ENCODE data around the gene INTS4. TPM values are rescaled to one million over a fixed set of nuclear protein-coding genes. Genes with fewer than 3 reads are reported as not detected.

Gene INTS4
- total RNA-seq, 6 experiments from 2014 or later = 23.8 to 30.1 (median 28.3) TPM

DNA sequence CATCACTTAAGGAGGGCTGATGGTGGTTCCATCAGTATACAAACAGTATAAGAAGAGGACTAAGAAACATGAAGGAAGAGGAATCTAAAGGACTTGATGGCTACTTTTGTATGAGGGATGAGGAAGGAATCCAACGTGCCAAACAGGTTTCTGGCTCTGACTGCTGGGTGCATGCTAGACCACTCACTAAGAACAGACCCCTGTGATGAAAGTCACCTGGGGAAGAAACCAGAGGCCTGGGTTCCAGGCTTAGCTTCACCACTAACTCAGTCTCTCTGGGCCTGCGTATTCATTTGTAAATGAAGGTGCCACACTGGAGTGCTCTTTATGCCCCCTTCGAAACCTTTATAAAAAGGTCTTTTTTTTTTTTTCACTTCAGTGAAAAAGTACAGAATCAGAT lies 118.4 kb downstream of the INTS4 start:
- H3K4me1 Mint-ChIP-seq (ENCODE audit: low read depth) = peaks cover 33% of the 10 kb centered on the region
- H3K27ac Mint-ChIP-seq = no peak overlapping the region
- H3K36me3 Mint-ChIP-seq (ENCODE audit: low read depth) = peaks cover 20% of the 10 kb centered on the region; the same call in 1 of the 2 replicates

DNA sequence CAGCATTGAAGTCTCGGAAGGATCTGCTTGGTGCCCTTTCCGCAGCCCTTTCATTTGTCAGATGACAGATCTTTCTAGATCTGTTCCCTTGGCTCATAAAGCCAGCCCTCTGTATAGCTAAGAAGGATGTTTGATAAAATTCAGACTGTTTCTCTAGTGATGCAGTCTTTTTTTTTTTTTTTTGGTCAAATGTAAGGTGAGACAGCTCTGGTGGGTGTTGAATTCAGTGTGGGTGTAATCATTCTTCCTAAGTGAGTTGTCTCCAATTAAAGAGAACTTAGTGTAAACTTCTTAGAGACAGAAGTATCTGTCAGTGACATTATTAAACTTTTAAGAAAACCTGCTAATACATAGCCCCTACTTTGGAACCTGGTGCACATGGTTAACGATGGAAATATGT lies 120.3 kb downstream of the INTS4 start:
- H3K27me3 Mint-ChIP-seq (ENCODE audit: insufficient read depth) = no peaks in the 10 kb centered on the region
- DNase-seq = no peak
- H3K4me1 Mint-ChIP-seq (ENCODE audit: low read depth) = peaks cover 21% of the 10 kb centered on the region
- no peaks in the 10 kb centered on the region for H3K9me3 Mint-ChIP-seq
- TF ChIP-seq, protein P1, sequence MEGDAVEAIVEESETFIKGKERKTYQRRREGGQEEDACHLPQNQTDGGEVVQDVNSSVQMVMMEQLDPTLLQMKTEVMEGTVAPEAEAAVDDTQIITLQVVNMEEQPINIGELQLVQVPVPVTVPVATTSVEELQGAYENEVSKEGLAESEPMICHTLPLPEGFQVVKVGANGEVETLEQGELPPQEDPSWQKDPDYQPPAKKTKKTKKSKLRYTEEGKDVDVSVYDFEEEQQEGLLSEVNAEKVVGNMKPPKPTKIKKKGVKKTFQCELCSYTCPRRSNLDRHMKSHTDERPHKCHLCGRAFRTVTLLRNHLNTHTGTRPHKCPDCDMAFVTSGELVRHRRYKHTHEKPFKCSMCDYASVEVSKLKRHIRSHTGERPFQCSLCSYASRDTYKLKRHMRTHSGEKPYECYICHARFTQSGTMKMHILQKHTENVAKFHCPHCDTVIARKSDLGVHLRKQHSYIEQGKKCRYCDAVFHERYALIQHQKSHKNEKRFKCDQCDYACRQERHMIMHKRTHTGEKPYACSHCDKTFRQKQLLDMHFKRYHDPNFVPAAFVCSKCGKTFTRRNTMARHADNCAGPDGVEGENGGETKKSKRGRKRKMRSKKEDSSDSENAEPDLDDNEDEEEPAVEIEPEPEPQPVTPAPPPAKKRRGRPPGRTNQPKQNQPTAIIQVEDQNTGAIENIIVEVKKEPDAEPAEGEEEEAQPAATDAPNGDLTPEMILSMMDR (IDR thresholded peaks at IDR 0.05) = no peak
- no peak overlapping the region for H3K4me3 Mint-ChIP-seq
- no peak overlapping the region for H3K27ac Mint-ChIP-seq
- peaks cover 22% of the 10 kb centered on the region for H3K36me3 Mint-ChIP-seq (ENCODE audit: low read depth)

More for the DNA sequence above, 118.4 kb downstream of the INTS4 start:
- Mint-ChIP-seq H3K27me3 (ENCODE audit: insufficient read depth) (no peaks in the 10 kb centered on the region), H3K9me3 (no peaks in the 10 kb centered on the region), H3K4me3 (no peak overlapping the region)
- TF ChIP-seq, protein P1 (IDR thresholded peaks at IDR 0.05) = no peak
- DNase-seq = no peak

DNA sequence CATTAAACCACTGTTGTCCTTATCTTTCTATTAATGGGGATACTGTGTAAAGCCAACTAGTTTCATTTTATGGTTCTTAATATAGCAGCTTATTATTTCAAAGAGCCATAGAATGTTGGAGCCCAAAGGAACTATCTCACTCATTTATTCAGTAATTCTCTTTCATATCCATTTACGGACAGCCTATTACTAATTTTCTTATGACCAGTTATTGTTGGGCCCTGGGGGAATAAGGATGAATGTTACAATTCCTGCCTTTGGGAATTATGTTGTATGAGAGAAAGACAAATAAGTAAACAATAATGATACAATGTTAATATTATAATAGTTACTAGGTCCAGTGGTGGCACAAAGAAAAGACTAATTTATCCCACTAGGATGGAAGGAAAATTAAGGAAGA lies 121.1 kb downstream of the INTS4 start:
- H3K27ac Mint-ChIP-seq = no peak overlapping the region
- H3K27me3 Mint-ChIP-seq (ENCODE audit: insufficient read depth) = no peaks in the 10 kb centered on the region
- H3K4me1 Mint-ChIP-seq (ENCODE audit: low read depth) = peaks cover 12% of the 10 kb centered on the region
- peaks cover 23% of the 10 kb centered on the region for H3K36me3 Mint-ChIP-seq (ENCODE audit: low read depth)
- H3K9me3 Mint-ChIP-seq = no peaks in the 10 kb centered on the region
- DNase-seq = no peak
- TF ChIP-seq, protein P1 (IDR thresholded peaks at IDR 0.05) = no peak
- no peak overlapping the region for H3K4me3 Mint-ChIP-seq

DNA sequence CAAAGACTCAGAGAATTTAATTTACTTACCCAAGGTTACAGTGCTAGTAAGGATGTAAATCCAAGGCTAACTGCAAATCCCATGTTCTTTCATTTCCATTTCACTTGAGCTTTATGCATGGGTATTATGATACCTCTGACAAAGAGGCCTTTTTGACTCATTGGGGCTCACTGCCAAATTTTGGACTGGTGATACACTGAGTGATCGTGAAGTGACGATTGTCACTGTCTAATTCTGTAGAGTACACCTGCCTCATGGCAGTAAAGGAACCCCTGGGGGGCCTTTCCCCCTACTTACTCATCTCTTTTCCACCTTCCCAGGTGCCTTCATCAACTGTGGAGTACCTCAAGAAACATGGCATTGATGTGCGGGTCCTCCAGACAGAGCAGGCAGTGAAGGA lies 122.6 kb downstream of the INTS4 start:
- H3K36me3 Mint-ChIP-seq (ENCODE audit: low read depth) = peaks cover 23% of the 10 kb centered on the region
- TF ChIP-seq, protein P1 (IDR thresholded peaks at IDR 0.05) = no peak
- no peaks in the 10 kb centered on the region for H3K27me3 Mint-ChIP-seq (ENCODE audit: insufficient read depth)
- H3K4me3 Mint-ChIP-seq = no peak overlapping the region
- H3K27ac Mint-ChIP-seq = no peak overlapping the region
- no peaks in the 10 kb centered on the region for H3K9me3 Mint-ChIP-seq
- DNase-seq = no peak
- peaks cover 12% of the 10 kb centered on the region for H3K4me1 Mint-ChIP-seq (ENCODE audit: low read depth)

DNA sequence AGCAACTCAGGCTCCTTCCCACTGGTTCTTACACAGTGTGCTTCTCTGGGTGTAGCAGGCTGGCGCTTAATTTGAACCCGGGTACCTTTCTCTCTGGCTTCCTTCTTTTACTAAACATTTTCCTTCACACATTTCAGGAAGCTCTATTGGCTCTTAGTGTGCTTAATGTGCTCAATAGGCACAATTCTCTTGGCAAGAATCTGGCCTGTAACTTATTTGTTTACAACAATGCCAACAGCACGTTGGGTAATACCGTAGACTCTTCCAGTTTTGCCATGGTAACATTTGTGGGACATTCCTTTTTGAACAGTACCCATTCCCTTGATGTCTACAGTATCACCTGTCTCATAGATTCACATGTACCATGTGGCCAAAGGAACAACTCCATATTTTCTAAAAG lies 125.7 kb downstream of the INTS4 start:
- Mint-ChIP-seq H3K9me3 (no peaks in the 10 kb centered on the region), H3K4me1 (ENCODE audit: low read depth) (peaks cover 26% of the 10 kb centered on the region), H3K27me3 (ENCODE audit: insufficient read depth) (no peaks in the 10 kb centered on the region), H3K27ac (no peak overlapping the region), H3K36me3 (ENCODE audit: low read depth) (peaks cover 23% of the 10 kb centered on the region), H3K4me3 (no peak overlapping the region)
- DNase-seq = no peak
- TF ChIP-seq, protein P1 (IDR thresholded peaks at IDR 0.05) = no peak

DNA sequence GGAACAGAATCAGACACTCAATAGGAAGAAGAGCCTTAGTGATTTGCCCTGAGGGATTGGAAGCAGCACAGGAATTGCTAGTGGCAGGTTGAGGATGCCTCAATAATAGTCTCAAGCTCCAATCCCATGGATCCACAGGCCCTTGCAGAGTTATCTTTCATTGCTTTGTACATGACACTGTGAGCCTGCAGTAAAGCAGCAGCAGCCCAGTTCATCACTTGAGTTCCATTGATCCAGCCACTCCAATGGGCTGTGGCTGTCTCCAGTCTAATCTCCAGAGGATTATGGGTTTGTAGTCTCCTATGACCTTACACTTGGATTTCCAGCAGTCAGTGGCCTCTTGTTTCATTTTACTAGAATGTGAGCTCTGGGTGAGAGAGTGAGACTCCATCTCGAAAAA lies 128.1 kb downstream of the INTS4 start:
- peak overlapping the region; percentile 46 for H3K27ac Mint-ChIP-seq
- no peaks in the 10 kb centered on the region for H3K9me3 Mint-ChIP-seq
- H3K36me3 Mint-ChIP-seq (ENCODE audit: low read depth) = peaks cover 17% of the 10 kb centered on the region
- H3K4me3 Mint-ChIP-seq = no peak overlapping the region
- H3K4me1 Mint-ChIP-seq (ENCODE audit: low read depth) = peaks cover 26% of the 10 kb centered on the region
- DNase-seq = no peak
- TF ChIP-seq, protein P1 (IDR thresholded peaks at IDR 0.05) = no peak
- no peaks in the 10 kb centered on the region for H3K27me3 Mint-ChIP-seq (ENCODE audit: insufficient read depth)

All from HFFc6 (cell line).